Stimulated activated CD4-positive, alpha-beta T cell treated with anti-CD3 and anti-CD28 coated beads, Interleukin-15, amount 100 ng/mL, for 1 hour (primary cell): ENCODE results near the gene SDHB.
"Not testable (repeated sequence)": the region's sequence is repeated elsewhere in the genome, so short reads cannot be mapped to it uniquely, and the experiment has no call there.

ENCODE experiments used
- DNase-seq, 2 donors: peaks; one replicate each; pipeline ENCODE4 v3.0.0-alpha.2; 2020; ENCODE audit warnings: low read depth in 1 of 2, low spot score in 1 of 2

The SDHB gene

DNA sequence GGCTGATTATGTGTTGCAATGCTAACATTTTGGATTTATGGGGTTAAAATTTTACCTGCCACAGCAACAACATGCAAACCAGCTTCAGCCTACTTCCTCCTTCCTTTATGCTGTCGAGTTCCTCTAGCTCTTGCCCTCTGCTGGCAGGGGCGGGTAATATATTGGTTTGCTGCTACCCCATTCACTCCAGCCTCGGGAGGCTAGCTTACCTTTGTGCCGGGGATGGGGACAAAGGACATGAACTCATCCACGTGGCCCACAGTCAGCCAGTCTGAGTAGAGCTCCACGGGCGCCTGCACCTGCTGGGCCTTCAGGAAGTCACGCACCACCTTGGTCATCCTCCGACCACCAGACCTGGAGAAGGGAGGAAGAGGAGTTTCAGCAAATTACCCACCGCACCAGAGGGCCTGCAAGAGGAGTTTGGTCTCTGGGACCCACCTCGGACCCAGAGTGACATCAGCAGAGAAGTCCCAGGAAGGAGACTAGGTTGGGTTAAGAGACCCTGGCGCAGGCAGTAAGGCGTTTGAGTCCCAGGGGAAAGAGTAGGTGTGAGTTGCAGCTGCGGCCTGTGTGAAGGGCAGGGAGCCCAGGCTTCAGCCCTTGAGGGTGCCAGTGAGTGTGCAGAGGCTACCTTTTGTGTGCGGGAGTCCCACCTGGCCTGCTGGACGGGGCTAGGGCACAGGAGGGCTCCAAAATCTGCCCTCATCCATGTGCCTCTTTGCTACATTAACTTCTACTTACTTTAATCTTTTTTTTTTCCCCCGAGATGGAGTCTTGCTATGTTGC, 21.8 kb upstream of the SDHB start:
- no peak for DNase-seq

DNA sequence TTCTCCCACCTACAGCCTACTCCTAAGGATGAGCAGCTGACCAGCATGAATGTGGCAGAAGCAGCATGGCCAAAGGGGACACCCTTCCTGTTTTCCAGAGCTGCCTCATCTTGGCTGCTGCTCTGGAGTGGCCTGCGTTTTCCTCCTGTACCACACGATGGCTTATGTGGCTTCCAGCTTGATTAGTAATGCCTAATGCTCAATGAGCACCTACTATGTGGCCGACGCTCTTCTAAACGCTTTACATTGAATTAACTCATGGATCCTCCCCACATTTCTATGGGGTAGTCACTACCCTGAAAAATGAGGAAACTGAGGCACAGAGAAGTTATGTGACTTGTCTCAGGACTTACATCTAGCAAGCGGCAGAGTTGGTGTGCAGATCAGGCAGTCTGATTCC, 18.0 kb upstream of the SDHB start:
- DNase-seq: no peak

DNA sequence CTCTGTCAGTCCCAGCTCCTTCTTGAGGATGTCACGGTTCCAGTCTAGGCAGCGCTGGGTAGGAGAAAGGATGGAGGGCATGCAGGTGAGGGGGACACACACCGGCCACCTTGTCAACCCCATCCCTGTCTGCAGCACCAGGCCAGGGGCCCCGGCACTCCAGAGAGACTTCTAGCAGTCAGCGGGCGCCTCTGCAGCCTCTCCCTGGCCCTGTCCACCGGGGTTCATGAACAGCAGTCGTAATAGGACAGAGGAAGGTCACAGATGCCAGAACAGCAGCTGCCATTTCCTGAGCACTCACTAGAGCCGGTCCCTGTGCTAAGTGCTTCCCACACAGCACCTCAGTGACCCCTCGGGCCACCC, 16.3 kb upstream of the SDHB start:
- DNase-seq: no peak

DNA sequence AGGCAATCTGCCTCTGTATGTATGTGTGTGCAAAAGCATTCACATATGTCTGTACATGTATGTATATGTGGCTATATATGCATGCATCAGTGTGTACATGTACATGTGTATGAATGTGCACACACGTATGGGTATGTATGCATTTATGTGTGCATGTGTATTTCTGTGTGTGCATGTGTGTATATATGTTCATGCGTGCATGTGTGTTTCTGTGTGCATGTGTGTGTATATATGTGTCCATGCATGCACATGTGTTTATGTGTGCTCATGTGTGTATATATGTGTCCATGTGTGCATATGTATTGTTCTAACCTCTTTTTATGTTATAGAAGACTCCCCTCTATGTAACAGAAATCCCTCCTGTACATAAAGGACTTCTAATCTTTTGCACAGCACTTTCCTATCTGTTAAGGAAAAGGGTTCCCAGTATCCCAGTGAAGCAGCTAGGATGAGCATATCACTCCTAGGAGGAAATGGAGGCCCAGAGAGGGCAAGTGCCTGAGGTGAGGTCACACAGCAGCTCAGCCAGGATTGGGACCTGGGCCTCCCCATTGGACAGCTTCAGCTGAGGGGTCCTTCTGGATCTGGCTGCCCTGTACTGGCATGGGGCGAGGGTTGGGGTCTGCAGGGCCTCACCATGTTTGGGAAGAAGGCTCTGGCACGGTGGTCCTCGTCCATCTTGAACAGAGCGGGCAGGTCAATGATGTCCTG, 15.8 kb upstream of the SDHB start:
- DNase-seq: no peak

DNA sequence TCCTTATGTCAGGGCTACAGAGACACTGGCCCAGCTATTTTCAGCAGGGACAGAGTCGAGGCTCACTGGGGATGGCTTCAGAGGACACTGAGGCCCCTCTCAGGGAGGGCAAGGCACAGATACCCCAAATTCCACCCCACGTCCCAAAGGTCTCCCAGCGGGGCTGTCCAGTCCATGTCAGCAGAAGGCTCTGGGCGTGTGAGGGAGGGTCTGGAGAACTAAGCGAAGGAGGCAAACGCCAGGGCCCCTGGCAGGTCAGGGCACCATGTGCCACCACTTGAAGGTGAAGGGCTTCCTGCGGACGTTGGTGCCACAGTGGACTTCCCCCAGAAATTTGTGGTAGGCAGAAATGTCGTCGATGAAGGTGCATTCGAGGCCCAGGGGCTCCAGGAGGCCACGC, 15.0 kb upstream of the SDHB start:
- no peak for DNase-seq

DNA sequence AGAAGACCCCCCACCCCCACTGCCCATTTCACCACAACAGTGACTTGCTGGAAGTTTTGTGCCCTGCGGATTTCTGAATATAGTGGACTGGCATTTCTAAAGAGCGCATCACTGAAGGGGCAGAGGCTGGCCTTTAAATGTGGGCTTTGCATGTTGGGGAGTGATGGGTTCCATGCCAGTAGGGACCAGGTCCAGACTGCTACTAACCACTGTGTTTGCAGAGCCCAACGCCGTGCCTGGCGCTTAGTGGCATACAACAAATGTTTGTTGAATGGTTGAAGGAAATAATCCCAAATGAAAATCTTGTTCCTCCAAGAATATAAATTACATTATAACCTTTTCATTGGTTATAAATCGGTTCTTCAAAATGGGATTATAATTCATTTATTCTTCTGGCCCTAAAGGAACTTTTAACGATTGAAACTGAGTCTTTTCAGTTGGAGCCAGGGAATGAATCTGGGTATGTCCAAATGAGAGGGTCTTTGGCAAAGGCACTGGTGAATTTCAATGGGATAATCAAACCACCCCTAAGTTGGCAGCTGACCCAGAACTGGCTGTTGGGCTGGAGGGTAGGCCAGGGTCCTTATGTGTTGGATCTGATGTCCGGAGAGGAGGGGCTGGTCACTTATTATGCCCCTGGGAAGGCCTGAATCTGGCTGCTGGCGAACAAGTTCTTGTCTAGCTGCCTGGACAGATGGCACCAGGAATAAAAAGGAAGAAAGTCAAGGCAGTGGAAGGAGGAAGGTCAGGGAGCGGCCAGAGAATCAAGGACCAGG, 13.8 kb upstream of the SDHB start:
- DNase-seq: no peak

DNA sequence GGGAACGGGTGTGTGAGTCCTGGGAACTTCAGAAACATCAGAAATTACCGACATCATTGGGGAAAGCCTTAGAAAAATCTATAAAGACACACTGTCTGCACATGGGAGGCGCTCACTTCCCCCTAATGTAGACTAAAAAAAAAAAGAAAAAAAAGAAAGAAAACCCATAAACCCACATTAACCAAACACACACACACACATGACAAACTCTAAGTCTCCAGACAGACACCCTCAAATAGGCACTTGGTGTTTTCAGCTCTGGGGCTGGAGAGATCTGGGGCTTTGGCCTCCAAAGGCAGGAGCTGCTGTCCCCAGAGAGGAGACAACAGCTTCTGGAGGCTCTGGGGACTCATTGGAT, 13.2 kb upstream of the SDHB start:
- DNase-seq: no peak

DNA sequence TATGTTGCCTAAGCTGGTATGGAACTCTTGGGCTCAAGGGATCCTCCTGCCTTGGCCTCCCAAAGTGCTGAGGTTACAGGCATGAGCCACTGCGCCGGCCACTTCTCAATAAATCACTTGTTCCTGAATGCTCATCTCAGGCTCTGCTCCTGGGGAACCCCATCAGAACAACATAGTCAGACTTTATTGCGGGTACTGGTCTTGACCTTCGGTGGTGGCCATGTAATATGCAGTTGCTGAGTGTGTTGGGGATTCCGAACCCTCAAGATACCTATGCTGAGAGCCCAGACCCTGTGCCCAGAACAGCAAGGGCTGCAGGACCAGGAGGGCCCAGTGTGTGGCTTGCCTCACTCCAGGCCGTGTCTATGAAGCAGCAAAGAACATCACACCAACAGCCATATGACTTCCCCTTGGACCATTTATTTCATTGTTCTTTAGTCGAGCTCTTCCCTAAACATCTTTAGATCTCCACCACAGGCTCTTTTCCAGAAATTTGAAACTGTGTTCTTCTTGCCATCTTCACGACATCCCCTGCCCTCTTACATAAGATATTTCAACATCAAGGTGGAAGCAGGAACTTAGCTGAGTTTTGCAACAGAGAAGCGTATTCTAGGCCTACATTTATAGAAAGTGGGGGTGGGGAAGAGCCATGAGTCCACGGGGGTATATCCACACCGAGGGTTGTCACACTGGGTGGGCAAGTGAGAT, 12.7 kb upstream of the SDHB start:
- no peak for DNase-seq

DNA sequence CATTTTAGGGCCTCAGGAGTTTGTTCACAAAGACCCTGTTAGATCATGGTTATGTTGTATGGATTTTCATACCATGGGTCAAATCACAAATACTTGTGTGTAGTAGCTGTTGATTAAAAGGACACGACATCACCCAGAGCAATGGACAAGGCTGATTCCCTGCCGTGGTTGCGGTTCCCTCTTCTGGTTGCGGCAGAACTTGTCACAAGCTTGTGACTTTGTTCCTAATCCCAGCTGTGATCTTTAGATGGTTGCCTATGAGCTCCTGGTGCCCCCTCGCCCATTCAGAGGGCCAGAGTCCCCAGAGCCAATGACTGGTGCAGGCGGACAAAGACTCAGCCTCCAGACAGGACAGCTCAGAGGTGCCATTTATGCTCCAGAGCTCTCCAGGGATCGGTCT, 11.8 kb upstream of the SDHB start:
- DNase-seq: no peak

DNA sequence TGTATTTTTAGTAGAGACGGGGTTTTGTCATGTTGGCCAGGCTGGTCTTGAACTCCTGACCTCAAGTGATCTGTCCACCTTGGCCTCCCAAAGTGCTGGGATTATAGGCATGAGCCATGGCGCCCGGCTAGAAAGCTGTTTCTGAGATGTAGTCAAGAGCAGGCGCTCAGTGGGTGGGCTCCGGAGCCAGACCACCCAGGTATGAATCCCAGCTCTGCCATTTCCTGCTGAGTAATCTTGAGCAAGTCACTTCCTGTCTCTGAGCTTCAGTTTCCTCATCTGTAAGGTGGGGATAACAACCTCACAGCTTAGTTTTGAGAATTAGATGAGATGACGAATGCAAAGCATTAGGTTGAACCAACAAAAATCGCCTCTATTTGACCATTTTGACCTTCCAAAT, 8.9 kb upstream of the SDHB start:
- DNase-seq: not testable (repeated sequence)

DNA sequence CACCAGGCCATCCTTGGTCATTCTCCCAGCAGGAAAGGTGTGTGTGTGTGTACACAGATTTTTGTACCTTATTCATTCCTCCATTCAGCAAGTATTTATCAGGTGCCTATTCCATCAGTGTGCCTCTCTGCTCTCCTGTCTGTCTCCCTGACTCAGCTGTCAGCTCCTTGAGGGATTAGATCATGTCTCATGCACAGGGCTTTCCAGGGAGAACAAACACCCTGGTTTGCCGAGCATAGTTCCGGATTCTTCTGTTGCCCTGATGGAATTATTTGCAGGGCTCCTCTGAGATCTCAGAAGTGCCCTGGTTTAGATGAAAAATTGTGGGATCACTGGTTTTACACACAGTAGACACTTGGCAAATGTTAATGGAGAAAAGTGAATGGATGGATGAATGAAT, 8.1 kb upstream of the SDHB start:
- DNase-seq: no peak

DNA sequence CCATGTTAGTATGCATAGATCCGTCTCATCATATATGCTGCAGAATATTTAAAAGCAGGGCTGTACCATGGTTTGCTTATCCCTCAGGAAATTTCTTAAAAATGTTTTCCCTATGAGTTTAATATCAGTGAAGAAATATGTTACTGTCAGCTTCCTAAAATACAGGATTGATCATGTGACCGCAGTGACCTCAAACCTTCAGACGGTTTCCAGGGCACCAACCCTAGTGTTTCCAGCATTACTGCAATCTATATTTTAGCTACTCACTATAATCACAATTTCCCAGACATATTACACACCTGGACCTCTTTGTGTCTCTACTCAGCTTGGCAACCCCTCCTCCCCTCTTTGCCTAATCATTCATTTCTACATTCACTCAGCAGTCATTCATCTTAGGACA, 7.7 kb upstream of the SDHB start:
- DNase-seq: no peak

DNA sequence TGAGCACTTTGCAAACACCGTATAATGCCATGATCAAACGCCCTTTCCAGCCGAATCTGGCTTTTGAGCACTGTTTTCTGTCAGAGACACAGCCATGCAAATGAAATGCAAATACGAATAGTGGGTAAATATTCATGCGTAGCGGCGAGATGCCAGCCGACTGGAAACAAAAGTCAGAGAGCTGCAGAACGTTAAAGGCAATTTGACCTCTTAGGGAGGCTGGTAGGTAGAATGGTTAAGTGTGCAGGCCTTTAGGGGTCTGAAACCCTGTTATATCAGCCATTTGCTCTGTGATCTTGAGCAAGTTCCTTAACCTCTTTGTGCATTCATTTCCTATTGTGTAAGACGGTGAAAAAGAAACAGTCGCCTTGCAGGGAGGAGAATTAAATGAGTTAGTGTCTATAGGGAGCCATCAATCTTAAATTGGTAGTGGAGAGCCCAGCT, 6.5 kb upstream of the SDHB start:
- no peak for DNase-seq

DNA sequence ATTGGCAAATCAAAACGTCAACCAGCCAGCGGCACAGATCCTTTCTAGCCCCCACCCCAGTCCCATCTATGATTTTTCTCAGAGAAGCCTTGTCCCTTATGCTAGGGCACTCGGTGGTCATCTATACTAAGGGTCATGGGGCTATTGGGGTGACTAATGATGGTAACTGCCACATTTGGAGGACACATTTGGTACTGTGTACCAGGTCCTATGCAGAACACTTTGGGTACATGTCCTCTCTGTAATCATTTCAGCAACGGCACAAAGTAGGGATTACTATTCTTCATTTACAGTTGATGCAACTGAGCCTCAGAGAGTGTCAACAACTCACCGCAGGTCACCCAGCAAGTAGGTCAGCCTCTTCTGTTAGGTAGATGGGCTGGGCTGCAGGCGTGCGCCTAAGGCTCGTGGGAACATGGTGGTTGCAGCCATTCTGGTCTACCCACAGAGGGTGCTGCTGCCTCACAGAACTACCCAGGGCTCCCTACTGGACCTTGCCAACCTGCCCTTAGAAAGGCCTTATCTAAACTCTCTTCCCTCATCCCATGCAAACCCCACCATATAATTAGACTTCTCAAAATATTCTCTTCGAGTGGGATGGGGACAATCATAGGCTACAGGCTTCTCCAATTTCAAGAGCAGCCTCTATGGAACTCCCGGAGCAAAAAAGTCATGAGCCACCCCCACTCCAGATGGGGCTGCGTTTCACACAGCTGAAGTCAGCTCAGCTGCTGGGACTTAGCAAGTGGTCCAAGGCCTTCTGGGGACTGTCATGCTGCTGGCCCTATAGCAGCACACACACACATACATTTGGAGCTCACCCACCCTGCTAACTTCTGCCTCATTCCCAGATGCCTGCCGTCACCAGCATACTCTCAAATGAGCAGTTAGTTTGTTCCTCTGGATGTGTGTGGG, 5.8 kb upstream of the SDHB start:
- no peak for DNase-seq

DNA sequence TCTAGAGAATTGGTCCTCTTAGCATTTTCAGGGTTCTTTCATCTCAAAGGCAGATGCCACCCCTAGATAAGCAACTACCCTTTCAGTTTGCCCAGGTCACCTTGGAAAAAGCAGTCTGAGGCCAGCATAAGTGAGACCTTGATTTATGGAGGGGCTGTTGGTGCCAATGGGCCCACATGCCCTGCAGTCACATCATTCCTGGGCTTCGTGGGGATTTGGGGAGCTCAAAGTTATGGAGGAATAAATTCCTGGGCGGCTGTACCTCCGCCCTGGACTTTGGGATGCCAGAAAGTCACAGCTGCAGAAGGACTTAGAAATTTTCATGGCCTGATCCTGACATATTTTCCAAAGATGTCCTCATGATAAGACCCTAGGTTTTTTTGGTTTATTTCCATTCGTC, 2.7 kb upstream of the SDHB start:
- DNase-seq: no peak

DNA sequence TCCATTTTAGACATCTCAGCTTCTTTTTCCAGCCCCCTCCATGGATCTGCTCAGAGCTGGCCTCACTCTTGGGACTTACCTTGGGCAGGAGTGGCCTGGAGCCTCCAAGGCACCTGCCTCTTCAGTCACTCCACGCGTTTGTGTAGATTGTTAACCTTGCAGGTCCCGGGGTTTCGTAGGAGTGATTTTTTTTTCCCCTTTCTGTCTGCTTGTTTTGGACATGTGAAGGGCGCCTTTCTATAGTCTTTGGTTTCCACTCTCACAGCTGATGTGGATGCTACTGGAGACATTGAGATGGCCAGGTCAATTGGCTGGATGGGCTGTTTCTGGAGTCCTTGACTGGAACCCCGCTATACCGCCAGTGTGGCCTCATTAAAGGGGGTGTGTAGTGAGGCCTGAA, 2.0 kb upstream of the SDHB start:
- no peak for DNase-seq

DNA sequence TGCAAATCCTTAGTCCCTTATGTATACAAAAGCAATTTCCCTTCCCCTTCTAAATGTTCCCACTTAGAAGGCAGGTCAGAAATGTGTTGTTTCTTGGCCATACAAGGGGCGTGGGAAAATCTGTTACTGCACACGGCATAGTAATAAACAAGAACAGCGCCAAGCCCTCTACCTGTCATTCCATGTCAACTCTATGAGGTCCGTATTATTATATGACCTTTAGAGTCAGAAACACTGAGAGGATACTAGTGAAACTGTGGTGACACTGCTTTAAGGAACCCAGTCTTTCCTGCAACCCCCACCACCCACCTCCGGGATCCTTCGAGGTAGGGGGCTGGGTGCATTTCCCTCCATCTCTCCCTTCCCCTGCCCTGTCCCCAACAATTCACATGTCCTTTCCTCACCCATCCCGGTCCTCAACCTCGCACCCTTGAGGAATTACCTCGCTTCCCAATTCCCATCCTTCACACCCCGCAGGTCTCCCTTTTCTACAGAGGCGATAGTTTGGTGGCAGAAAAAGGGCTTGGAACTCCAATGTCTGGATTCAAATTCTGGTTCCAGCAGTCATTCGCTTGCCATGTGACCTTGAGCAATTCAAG, 647 bp downstream of the SDHB start:
- no peak for DNase-seq

DNA sequence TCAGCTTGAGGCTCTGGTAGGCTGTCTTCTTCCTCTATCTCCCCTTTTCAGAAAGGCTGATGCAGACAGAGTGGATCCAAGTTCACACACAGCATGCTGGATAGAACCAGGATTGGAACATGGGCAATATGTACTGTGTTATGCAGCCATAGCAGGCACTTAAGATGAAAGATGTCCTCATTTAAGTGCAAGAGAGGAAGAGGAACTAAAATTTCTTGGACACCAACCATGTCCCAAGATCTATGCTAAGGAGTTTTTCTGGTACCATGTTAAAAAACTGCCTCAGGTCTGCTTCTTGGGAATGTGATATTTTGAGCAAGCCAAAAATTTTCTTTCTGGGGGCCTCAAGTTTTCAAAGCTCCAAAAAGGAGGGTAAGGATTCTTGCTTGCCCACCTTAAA, 1.2 kb downstream of the SDHB start:
- DNase-seq: no peak

DNA sequence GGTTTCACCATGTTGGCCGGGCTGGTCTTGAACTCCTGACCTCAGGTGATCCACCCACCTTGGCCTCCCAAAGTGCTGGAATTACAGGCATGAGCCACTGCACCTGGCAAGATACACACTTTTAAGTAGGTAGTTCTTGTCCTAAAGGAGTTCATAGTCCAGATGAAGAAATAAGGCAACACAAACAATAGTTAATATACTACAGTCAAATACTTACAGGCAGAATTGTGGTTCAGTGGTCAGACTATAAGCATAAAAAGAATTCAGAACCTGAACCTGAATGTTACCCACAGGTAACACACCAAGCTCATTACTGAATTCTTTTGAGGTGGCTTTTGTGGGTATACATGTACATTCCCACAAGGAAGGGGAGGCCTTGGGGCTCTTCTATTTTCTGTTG, 1.8 kb downstream of the SDHB start:
- no peak for DNase-seq

DNA sequence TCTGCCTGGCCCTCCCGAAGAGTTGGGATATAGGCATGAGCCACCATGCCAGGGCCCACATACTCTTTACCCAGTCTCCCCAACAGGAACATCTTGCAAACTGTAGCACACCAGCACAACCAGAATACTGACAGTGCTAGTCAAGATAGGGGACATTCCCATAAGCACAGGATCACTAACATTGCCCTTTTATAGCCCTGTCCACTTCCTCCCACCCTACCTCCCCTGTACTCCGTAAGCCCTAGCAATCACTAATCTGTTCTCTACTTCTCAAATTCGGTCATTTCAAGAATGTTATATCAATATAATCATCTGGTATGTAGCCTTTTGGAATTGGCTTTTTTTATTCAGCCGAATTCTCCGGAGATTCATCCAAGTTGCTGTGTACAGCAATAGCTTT, 5.9 kb downstream of the SDHB start:
- no peak for DNase-seq
